ENCODE measurements around the gene ASB2.

The ASB2 gene

GRCh38 chr14:93935213-93935612 lies 41.2 kb downstream of the ASB2 start:
- Histone ChIP-seq H3K9me3 (ENCODE audit: severe bottlenecking) (no peaks in the 10 kb centered on the region), H3K4me3 (ENCODE audit: low read depth, low read length) (no peak overlapping the region), H3K27ac (no peak overlapping the region), H3K27me3 (ENCODE audit: insufficient read depth, low read depth, severe bottlenecking) (no peaks in the 10 kb centered on the region), H3K36me3 (no peaks in the 10 kb centered on the region)
- no peak for DNase-seq
- TF ChIP-seq, protein P1, sequence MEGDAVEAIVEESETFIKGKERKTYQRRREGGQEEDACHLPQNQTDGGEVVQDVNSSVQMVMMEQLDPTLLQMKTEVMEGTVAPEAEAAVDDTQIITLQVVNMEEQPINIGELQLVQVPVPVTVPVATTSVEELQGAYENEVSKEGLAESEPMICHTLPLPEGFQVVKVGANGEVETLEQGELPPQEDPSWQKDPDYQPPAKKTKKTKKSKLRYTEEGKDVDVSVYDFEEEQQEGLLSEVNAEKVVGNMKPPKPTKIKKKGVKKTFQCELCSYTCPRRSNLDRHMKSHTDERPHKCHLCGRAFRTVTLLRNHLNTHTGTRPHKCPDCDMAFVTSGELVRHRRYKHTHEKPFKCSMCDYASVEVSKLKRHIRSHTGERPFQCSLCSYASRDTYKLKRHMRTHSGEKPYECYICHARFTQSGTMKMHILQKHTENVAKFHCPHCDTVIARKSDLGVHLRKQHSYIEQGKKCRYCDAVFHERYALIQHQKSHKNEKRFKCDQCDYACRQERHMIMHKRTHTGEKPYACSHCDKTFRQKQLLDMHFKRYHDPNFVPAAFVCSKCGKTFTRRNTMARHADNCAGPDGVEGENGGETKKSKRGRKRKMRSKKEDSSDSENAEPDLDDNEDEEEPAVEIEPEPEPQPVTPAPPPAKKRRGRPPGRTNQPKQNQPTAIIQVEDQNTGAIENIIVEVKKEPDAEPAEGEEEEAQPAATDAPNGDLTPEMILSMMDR (IDR thresholded peaks at IDR 0.05; ENCODE audit: low read depth, low read length): no peak

DNA sequence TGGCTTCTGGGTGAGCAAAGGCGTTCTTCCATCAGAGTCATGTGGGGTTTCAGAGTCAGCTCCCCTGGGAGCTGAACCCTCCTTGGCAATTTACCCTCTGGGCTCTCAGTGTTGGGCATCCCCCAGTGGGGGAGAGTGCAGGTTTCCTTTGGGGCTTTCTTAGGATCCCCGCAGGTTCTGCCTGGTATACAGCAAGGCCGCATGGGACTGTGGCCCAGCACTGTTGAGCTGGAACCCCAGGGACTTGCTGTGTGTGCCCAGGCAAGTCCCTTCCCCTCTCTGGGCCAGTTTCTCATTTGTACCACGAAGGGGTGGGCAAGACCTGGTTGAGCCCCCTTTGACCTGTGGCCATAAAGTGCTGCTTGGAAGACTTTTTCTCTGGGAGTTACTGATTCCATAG lies 43.7 kb downstream of the ASB2 start:
- H3K27me3 ChIP-seq (ENCODE audit: insufficient read depth, low read depth, severe bottlenecking): no peaks in the 10 kb centered on the region
- H3K4me3 ChIP-seq (ENCODE audit: low read depth, low read length): no peak overlapping the region
- no peaks in the 10 kb centered on the region for H3K9me3 ChIP-seq (ENCODE audit: severe bottlenecking)
- TF ChIP-seq, protein P1 (IDR thresholded peaks at IDR 0.05; ENCODE audit: low read depth, low read length): no peak
- no peaks in the 10 kb centered on the region for H3K36me3 ChIP-seq
- no peak for DNase-seq
- no peak overlapping the region for H3K27ac ChIP-seq

- H3K4me3 ChIP-seq (ENCODE audit: low read depth, low read length): no peak overlapping the region
- no peak overlapping the region for H3K27ac ChIP-seq
- TF ChIP-seq, protein P1 (IDR thresholded peaks at IDR 0.05; ENCODE audit: low read depth, low read length): no peak
Measured at GRCh38 chr14:93930989-93931307, 45.4 kb downstream of the ASB2 start.

GRCh38 chr14:93930296-93930988 lies 45.9 kb downstream of the ASB2 start:
- TF ChIP-seq, protein P1 (IDR thresholded peaks at IDR 0.05; ENCODE audit: low read depth, low read length): no peak
- H3K9me3 ChIP-seq (ENCODE audit: severe bottlenecking): no peaks in the 10 kb centered on the region
- no peaks in the 10 kb centered on the region for H3K36me3 ChIP-seq
- H3K27me3 ChIP-seq (ENCODE audit: insufficient read depth, low read depth, severe bottlenecking): no peaks in the 10 kb centered on the region
- no peak overlapping the region for H3K27ac ChIP-seq
- no peak for DNase-seq
- H3K4me3 ChIP-seq (ENCODE audit: low read depth, low read length): no peak overlapping the region

More at GRCh38 chr14:93930989-93931307, 45.4 kb downstream of the ASB2 start:
- no peaks in the 10 kb centered on the region for H3K27me3 ChIP-seq (ENCODE audit: insufficient read depth, low read depth, severe bottlenecking)
- no peaks in the 10 kb centered on the region for H3K36me3 ChIP-seq
- H3K9me3 ChIP-seq (ENCODE audit: severe bottlenecking): no peaks in the 10 kb centered on the region
- no peak for DNase-seq

GRCh38 chr14:93929657-93930056 lies 46.7 kb downstream of the ASB2 start:
- Histone ChIP-seq H3K27ac (no peak overlapping the region), H3K27me3 (ENCODE audit: insufficient read depth, low read depth, severe bottlenecking) (no peaks in the 10 kb centered on the region), H3K36me3 (no peaks in the 10 kb centered on the region), H3K4me3 (ENCODE audit: low read depth, low read length) (no peak overlapping the region), H3K9me3 (ENCODE audit: severe bottlenecking) (no peaks in the 10 kb centered on the region)
- no peak for DNase-seq
- TF ChIP-seq, protein P1 (IDR thresholded peaks at IDR 0.05; ENCODE audit: low read depth, low read length): no peak

DNA sequence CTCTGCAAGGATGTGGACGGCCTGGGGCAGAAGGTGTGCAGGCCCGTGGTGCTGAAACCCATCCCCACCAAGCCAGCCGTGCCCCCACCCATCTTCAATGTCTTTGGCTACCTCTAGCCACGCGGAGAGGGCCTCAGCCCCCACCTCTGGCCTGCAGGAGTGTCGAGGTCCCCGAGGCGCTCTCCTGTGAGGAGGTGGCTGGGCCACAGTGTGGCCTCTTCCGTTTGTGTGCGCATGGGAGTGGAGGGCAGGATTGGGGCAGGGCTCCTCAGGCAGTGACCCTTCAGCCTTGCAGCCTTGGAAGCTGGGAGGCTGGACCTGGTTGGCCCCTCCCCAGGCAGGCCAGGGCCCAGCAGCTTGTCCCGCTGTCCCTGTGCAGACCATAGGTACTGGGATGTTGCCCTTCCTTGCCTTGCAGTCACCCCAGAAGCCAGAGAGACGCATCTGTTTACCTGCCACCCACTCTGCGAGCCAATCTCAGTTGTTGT lies 47.3 kb downstream of the ASB2 start:
- H3K36me3 ChIP-seq: no peaks in the 10 kb centered on the region
- H3K27ac ChIP-seq: no peak overlapping the region
- no peak for DNase-seq
- H3K27me3 ChIP-seq (ENCODE audit: insufficient read depth, low read depth, severe bottlenecking): no peaks in the 10 kb centered on the region
- TF ChIP-seq, protein P1 (IDR thresholded peaks at IDR 0.05; ENCODE audit: low read depth, low read length): no peak
- H3K4me3 ChIP-seq (ENCODE audit: low read depth, low read length): no peak overlapping the region
- H3K9me3 ChIP-seq (ENCODE audit: severe bottlenecking): no peaks in the 10 kb centered on the region
